SK-N-SH treated with all-trans-retinoic acid at 6 μM for 48 hours (cell line): ENCODE measurements around the gene QPRT.

Experiments used
- ATAC-seq: fragments of 200-7000 bp; cut with Tn5 transposase; 3 replicates; pipeline ENCODE4 v1.9.1; 2020; ENCODE audit warnings: mild to moderate bottlenecking, moderate library complexity
- BACH2 ChIP-seq: fragments of 250-450 bp; sonication (Bioruptor Pico); IDR thresholded peaks from 2 replicates; pipeline ENCODE4 v1.9.0; 2021; ENCODE audit warnings: mild to moderate bottlenecking, borderline replicate concordance
- CSDC2 ChIP-seq: fragments of 250-450 bp; sonication (Bioruptor Pico); IDR thresholded peaks from 2 replicates; pipeline ENCODE4 v1.5.0; 2020; ENCODE audit warnings: mild to moderate bottlenecking, moderate library complexity
- CSRNP3 ChIP-seq: fragments of 250-450 bp; sonication (Bioruptor Pico); IDR thresholded peaks from 2 replicates; pipeline ENCODE4 v1.5.1; 2021; ENCODE audit warnings: mild to moderate bottlenecking, moderate library complexity
- ESRRG ChIP-seq: fragments of 250-450 bp; sonication (Bioruptor Pico); IDR thresholded peaks from 2 replicates; pipeline ENCODE4 v1.6.1; 2021; ENCODE audit warnings: mild to moderate bottlenecking
- GLIS3 ChIP-seq: fragments of 250-450 bp; sonication (Bioruptor Pico); IDR thresholded peaks from 2 replicates; pipeline ENCODE4 v1.5.0; 2020; ENCODE audit warnings: mild to moderate bottlenecking, moderate library complexity
- ISL1 ChIP-seq: fragments of 250-450 bp; sonication (Bioruptor Pico); IDR thresholded peaks from 2 replicates; pipeline ENCODE4 v2.1.2; 2022; ENCODE audit warnings: mild to moderate bottlenecking, moderate library complexity
- OSR1 ChIP-seq: fragments of 250-450 bp; sonication (Bioruptor Pico); IDR thresholded peaks from 2 replicates; pipeline ENCODE4 v1.8.0; 2022; ENCODE audit warnings: moderate library complexity, mild to moderate bottlenecking, inconsistent platforms
- PPARA ChIP-seq: fragments of 250-450 bp; sonication (Bioruptor Pico); IDR thresholded peaks from 2 replicates; pipeline ENCODE4 v1.5.0; 2020; ENCODE audit warnings: mild to moderate bottlenecking, borderline replicate concordance
- RARB ChIP-seq: fragments of 250-450 bp; sonication (Bioruptor Pico); IDR thresholded peaks from 2 replicates; pipeline ENCODE4 v1.8.0; 2021; ENCODE audit warnings: mild to moderate bottlenecking, moderate library complexity
- SNAI2 ChIP-seq: fragments of 250-450 bp; sonication (Bioruptor Pico); IDR thresholded peaks from 2 replicates; pipeline ENCODE4 v1.5.0; 2020; ENCODE audit warnings: mild to moderate bottlenecking, moderate library complexity
- TCF4 ChIP-seq: fragments of 250-450 bp; sonication (Bioruptor Pico); IDR thresholded peaks from 2 replicates; pipeline ENCODE4 v1.8.0; 2021; ENCODE audit warnings: mild to moderate bottlenecking, moderate library complexity, borderline replicate concordance
- TSHZ2 ChIP-seq: fragments of 250-450 bp; sonication (Bioruptor Pico); IDR thresholded peaks from 2 replicates; pipeline ENCODE4 v1.5.0; 2020; ENCODE audit warnings: mild to moderate bottlenecking, moderate library complexity
- ZC3H10 ChIP-seq: fragments of 250-450 bp; sonication (Bioruptor Pico); IDR thresholded peaks from 2 replicates; pipeline ENCODE4 v1.5.1; 2021; ENCODE audit warnings: mild to moderate bottlenecking, moderate library complexity
- ZFP3 ChIP-seq: fragments of 250-450 bp; sonication (Bioruptor Pico); IDR thresholded peaks from 2 replicates; pipeline ENCODE4 v1.5.0; 2020; ENCODE audit warnings: mild to moderate bottlenecking, moderate library complexity
- ZFP30 ChIP-seq: fragments of 450-650 bp; formaldehyde crosslinking; IDR thresholded peaks from 2 replicates; pipeline ENCODE4 v1.5.0; 2022; ENCODE audit warnings: mild to moderate bottlenecking, moderate library complexity
- ZNF565 ChIP-seq: fragments of 450-650 bp; formaldehyde crosslinking; conservative IDR thresholded peaks from 2 replicates; pipeline ENCODE4 v1.5.0; 2020; ENCODE audit warnings: low read depth, mild to moderate bottlenecking, moderate library complexity
- ZNF70 ChIP-seq: fragments of 450-650 bp; formaldehyde crosslinking; IDR thresholded peaks from 2 replicates; pipeline ENCODE4 v1.5.0; 2020; ENCODE audit warnings: mild to moderate bottlenecking, moderate library complexity
- ZNF8 ChIP-seq: fragments of 450-650 bp; formaldehyde crosslinking; IDR thresholded peaks from 2 replicates; pipeline ENCODE4 v1.5.0; 2020; ENCODE audit warnings: mild to moderate bottlenecking, moderate library complexity
- TF ChIP-seq, protein P1 (sequence below): fragments of 250-450 bp; sonication (Bioruptor Pico); IDR thresholded peaks from 2 replicates; pipeline ENCODE4 v1.8.0; 2020; ENCODE audit warnings: mild to moderate bottlenecking, moderate library complexity, borderline replicate concordance
- TF ChIP-seq, protein P2 (sequence below): fragments of 250-450 bp; sonication (Bioruptor Pico); IDR thresholded peaks from 2 replicates; pipeline ENCODE4 v1.5.1; 2020; ENCODE audit warnings: low read depth, mild to moderate bottlenecking, moderate library complexity
- TF ChIP-seq, protein P3 (sequence below): fragments of 250-450 bp; sonication (Bioruptor Pico); IDR thresholded peaks from 2 replicates; pipeline ENCODE4 v1.8.0; 2021; ENCODE audit warnings: low read depth, mild to moderate bottlenecking, moderate library complexity, borderline replicate concordance

QPRT gene

DNA sequence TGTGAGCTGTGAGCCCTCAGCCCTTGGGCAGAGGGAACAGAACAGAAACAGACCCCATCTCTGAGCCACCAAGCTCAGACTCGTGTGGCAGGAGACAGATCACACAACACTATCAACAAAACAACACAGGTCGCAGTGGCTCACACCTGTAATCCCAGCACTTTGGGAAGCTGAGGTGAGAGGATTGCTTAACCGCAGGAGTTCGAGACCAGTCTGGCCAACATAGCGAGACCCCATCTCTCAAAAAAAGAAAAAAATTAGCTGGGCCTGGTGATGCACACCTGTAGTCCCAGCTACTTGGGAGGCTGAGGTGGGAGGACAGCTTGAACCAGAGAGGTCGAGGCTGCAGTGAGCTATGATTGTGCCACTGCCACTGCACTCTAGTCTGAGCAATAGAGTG is 5.5 kb upstream of the QPRT start:
- TF ChIP-seq TCF4 (CRISPR knock-in tag) (no peak), TSHZ2 (CRISPR knock-in tag) (no peak), CSDC2 (no peak), BACH2 (CRISPR knock-in tag) (no peak), ZNF70 (CRISPR knock-in tag) (no peak), ISL1 (CRISPR knock-in tag) (no peak), ZFP30 (CRISPR knock-in tag) (no peak), SNAI2 (CRISPR knock-in tag) (no peak), OSR1 (no peak), ZNF565 (CRISPR knock-in tag) (no peak), ESRRG (CRISPR knock-in tag) (no peak), ZNF8 (no peak), RARB (CRISPR knock-in tag) (no peak), PPARA (no peak), CSRNP3 (CRISPR knock-in tag) (no peak)
- TF ChIP-seq, protein P1, sequence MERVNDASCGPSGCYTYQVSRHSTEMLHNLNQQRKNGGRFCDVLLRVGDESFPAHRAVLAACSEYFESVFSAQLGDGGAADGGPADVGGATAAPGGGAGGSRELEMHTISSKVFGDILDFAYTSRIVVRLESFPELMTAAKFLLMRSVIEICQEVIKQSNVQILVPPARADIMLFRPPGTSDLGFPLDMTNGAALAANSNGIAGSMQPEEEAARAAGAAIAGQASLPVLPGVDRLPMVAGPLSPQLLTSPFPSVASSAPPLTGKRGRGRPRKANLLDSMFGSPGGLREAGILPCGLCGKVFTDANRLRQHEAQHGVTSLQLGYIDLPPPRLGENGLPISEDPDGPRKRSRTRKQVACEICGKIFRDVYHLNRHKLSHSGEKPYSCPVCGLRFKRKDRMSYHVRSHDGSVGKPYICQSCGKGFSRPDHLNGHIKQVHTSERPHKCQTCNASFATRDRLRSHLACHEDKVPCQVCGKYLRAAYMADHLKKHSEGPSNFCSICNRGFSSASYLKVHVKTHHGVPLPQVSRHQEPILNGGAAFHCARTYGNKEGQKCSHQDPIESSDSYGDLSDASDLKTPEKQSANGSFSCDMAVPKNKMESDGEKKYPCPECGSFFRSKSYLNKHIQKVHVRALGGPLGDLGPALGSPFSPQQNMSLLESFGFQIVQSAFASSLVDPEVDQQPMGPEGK (CRISPR knock-in tag): no peak
- TF ChIP-seq, protein P2, sequence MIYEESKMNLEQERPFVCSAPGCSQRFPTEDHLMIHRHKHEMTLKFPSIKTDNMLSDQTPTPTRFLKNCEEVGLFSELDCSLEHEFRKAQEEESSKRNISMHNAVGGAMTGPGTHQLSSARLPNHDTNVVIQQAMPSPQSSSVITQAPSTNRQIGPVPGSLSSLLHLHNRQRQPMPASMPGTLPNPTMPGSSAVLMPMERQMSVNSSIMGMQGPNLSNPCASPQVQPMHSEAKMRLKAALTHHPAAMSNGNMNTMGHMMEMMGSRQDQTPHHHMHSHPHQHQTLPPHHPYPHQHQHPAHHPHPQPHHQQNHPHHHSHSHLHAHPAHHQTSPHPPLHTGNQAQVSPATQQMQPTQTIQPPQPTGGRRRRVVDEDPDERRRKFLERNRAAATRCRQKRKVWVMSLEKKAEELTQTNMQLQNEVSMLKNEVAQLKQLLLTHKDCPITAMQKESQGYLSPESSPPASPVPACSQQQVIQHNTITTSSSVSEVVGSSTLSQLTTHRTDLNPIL: no peak
- TF ChIP-seq, protein P3, sequence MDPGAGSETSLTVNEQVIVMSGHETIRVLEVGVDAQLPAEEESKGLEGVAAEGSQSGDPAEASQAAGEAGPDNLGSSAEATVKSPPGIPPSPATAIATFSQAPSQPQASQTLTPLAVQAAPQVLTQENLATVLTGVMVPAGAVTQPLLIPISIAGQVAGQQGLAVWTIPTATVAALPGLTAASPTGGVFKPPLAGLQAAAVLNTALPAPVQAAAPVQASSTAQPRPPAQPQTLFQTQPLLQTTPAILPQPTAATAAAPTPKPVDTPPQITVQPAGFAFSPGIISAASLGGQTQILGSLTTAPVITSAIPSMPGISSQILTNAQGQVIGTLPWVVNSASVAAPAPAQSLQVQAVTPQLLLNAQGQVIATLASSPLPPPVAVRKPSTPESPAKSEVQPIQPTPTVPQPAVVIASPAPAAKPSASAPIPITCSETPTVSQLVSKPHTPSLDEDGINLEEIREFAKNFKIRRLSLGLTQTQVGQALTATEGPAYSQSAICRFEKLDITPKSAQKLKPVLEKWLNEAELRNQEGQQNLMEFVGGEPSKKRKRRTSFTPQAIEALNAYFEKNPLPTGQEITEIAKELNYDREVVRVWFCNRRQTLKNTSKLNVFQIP: no peak
- no peak for ATAC-seq

GRCh38 chr16:29674188-29674587 is 4.8 kb upstream of the QPRT start:
- no peak for TF ChIP-seq BACH2 (CRISPR knock-in tag)
- TF ChIP-seq, all 23 proteins: peak for 0

DNA sequence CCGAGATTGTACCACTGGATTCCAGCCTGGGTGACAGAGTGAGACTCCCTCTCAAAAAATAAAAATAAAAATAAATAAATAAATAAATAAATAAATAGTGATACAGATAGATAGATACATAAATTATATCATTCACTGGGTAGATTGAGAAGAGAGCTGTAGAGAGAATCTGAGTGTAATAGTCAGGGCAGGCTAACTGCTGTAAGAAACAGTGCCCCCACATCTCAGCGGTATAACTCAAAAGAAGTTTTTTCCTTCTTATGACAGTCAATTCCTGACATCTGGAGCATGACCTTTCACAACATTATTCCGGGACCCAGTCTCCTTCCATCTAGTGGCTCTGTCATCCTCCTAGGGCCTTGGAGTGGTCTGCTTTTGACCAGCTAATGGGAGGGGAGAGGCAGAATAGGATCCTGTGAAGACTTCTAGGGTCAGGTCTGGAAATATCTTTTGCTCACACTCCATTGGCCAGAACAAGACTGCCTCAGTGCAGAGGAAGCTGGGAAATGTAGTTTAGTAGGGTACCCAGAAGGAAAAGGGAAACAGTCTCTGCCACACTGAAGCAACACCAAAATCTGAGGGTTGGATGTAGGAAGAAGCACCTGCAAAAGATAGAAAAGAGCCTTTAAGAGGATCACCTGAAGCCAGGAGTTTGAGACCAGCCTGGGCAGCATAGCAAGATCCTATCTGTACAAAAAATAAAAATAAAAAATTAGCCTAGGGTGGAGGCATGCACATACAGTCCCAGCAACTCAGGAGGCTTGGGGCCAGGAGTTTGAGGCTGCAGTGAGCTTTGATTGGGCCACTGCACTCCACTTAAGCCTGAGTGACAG is 3.0 kb upstream of the QPRT start:
- TF ChIP-seq OSR1: no peak
- peak; percentile 79 for ATAC-seq

More at GRCh38 chr16:29674188-29674587, 4.8 kb upstream of the QPRT start:
- ATAC-seq: no peak

DNA sequence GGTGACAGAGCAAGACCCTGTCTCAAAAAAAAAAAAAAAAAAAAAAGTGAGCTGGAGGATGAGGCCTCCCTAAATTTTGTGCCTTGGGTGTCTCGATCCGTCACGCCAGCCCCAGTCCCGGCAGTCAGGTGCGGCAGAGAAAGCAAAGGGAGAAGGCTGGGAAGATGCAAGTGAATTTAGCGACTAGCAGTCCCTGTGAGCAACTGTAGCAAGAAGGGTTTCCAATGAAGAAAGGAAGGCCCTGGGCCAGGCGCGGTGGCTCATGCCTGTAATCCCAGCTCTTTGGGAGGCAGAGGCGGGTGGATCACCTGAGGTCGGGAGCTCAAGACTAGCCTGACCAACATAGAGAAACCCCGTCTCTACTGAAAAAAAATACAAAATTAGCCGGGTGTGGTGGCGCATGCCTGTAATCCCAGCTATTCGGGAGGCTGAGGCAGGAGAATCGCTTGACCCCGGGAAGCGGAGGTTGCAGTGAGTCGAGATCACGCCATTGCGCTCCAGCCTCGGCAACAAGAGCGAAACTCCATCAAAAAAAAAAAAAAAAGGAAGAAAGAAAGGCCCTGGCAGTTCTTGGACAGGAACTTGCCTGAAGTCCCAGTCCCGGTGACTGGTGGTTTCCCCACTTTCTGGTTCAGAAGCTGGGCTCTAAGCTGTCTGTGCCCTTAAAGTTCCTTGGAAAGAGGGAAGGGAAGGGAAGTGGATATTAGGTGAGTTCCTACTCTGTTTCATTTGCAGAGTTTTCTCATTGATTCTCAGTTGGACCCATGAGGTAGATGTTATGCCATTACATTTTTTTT is 1.8 kb upstream of the QPRT start:
- ATAC-seq: no peak
- no peak for TF ChIP-seq ZFP3 (CRISPR knock-in tag)
- TF ChIP-seq CSRNP3 (CRISPR knock-in tag): no peak
- no peak for TF ChIP-seq GLIS3 (CRISPR knock-in tag)
- TF ChIP-seq, protein P2: no peak
- no peak for TF ChIP-seq OSR1
- TF ChIP-seq ZNF8: no peak
- TF ChIP-seq, protein P1 (CRISPR knock-in tag): no peak
- TF ChIP-seq ESRRG (CRISPR knock-in tag): no peak
- no peak for TF ChIP-seq ZC3H10 (CRISPR knock-in tag)
